MM.1S (cell line): ENCODE data around the gene ANKS3.

Experiments
- DNase-seq: peaks from one replicate; pipeline ENCODE4 v3.0.0-alpha.2; 2015
- H2AFZ ChIP-seq: fragments of 300-600 bp; sonication (generic); 2 replicates; pipeline ENCODE4 v1.6.0; 2016; ENCODE audit warnings: antibody characterized with exemption, low read length
- H3F3A ChIP-seq: fragments of 300-600 bp; sonication (generic); 2 replicates; pipeline ENCODE4 v1.6.1; 2016; ENCODE audit warnings: mild to moderate bottlenecking, antibody characterized with exemption, low read length, moderate library complexity, mixed read lengths; ENCODE audit not compliant: insufficient read depth
- H3K27ac ChIP-seq: fragments of 300-600 bp; sonication (generic); 2 replicates; pipeline ENCODE4 v1.5.1; 2016; ENCODE audit warnings: mild to moderate bottlenecking, low read length
- H3K27me3 ChIP-seq: fragments of 300-600 bp; sonication (generic); replicated peaks from 2 replicates; pipeline ENCODE4 v1.6.0; 2016; ENCODE audit warnings: low read length; ENCODE audit not compliant: insufficient read depth
- H3K36me3 ChIP-seq: fragments of 300-600 bp; sonication (generic); replicated peaks from 2 replicates; pipeline ENCODE4 v1.6.1; 2016; ENCODE audit warnings: mild to moderate bottlenecking, low read length, mixed read lengths; ENCODE audit not compliant: insufficient read depth
- H3K4me1 ChIP-seq: fragments of 300-600 bp; sonication (generic); 2 replicates; pipeline ENCODE4 v1.6.1; 2016; ENCODE audit warnings: low read length, mixed read lengths
- H3K4me2 ChIP-seq: fragments of 300-600 bp; sonication (generic); 2 replicates; pipeline ENCODE4 v1.6.0; 2016; ENCODE audit warnings: low read depth, low read length
- H3K4me3 ChIP-seq: fragments of 300-600 bp; sonication (generic); 2 replicates; pipeline ENCODE4 v1.5.1; 2016; ENCODE audit warnings: low read length, mixed read lengths
- H3K79me2 ChIP-seq: fragments of 300-600 bp; sonication (generic); 2 replicates; pipeline ENCODE4 v1.6.1; 2016; ENCODE audit warnings: mixed run types, low read length, mixed read lengths
- H3K9ac ChIP-seq: fragments of 300-600 bp; sonication (generic); 2 replicates; pipeline ENCODE4 v1.6.1; 2016; ENCODE audit warnings: low read length, mixed read lengths
- H3K9me2 ChIP-seq: fragments of 300-600 bp; sonication (generic); replicated peaks from 2 replicates; pipeline ENCODE4 v1.6.1; 2016; ENCODE audit warnings: mild to moderate bottlenecking, low read length, mixed read lengths; ENCODE audit not compliant: insufficient read depth
- H3K9me3 ChIP-seq: fragments of 300-600 bp; sonication (generic); replicated peaks from 2 replicates; pipeline ENCODE4 v1.6.1; 2016; ENCODE audit warnings: mild to moderate bottlenecking, low read length, mixed read lengths; ENCODE audit not compliant: insufficient read depth
- H4K20me1 ChIP-seq: fragments of 300-600 bp; sonication (generic); 2 replicates; pipeline ENCODE4 v1.6.1; 2016; ENCODE audit warnings: mild to moderate bottlenecking, low read length, moderate library complexity, mixed read lengths; ENCODE audit not compliant: insufficient read depth
- CTCF ChIP-seq: fragments of 300-600 bp; sonication (generic); IDR thresholded peaks from 2 replicates; pipeline ENCODE4 v1.5.1; 2016; ENCODE audit warnings: antibody characterized with exemption, low read length, mixed read lengths
- EZH2 ChIP-seq: fragments of 300-600 bp; sonication (generic); optimal IDR thresholded peaks from 2 replicates; pipeline ENCODE3; 2017; ENCODE audit warnings: low read depth, mild to moderate bottlenecking, antibody characterized with exemption, low read length, mixed read lengths
- EZH2phosphoT487 ChIP-seq: fragments of 300-600 bp; sonication (generic); IDR thresholded peaks from 2 replicates; pipeline ENCODE4 v1.6.1; 2018; ENCODE audit warnings: antibody characterized with exemption, low read length

The ANKS3 gene

GRCh38 chr16:4706871-4707270 is 27.2 kb downstream of the ANKS3 start:
- H3K36me3 ChIP-seq, result no peaks in the 10 kb centered on the region
- H3K9me2 ChIP-seq, result no peaks in the 10 kb centered on the region
- H3K4me2 ChIP-seq, result no peak overlapping the region
- H3K79me2 ChIP-seq, result no peaks in the 10 kb centered on the region
- H3K9me3 ChIP-seq, result no peaks in the 10 kb centered on the region
- no peak overlapping the region for H3K27ac ChIP-seq
- no peaks in the 10 kb centered on the region for H3F3A ChIP-seq
- no peak for DNase-seq
- TF ChIP-seq EZH2phosphoT487, result no peak
- TF ChIP-seq EZH2, result no peak
- TF ChIP-seq CTCF, result no peak
- no peaks in the 10 kb centered on the region for H4K20me1 ChIP-seq
- H2AFZ ChIP-seq, result no peak overlapping the region
- no peaks in the 10 kb centered on the region for H3K27me3 ChIP-seq
- H3K4me3 ChIP-seq, result no peak overlapping the region
- H3K4me1 ChIP-seq, result no peaks in the 10 kb centered on the region
- H3K9ac ChIP-seq, result no peak overlapping the region

GRCh38 chr16:4704913-4705312 is 29.2 kb downstream of the ANKS3 start:
- Histone ChIP-seq H3K36me3 (no peaks in the 10 kb centered on the region), H3K9me2 (no peaks in the 10 kb centered on the region), H4K20me1 (no peaks in the 10 kb centered on the region), H2AFZ (no peak overlapping the region), H3F3A (no peaks in the 10 kb centered on the region), H3K27ac (no peak overlapping the region), H3K4me1 (no peaks in the 10 kb centered on the region), H3K9me3 (no peaks in the 10 kb centered on the region), H3K4me2 (no peak overlapping the region), H3K9ac (no peak overlapping the region), H3K79me2 (no peaks in the 10 kb centered on the region), H3K4me3 (no peak overlapping the region), H3K27me3 (no peaks in the 10 kb centered on the region)
- TF ChIP-seq EZH2phosphoT487, result no peak
- TF ChIP-seq EZH2, result no peak
- TF ChIP-seq CTCF, result no peak
- no peak for DNase-seq

GRCh38 chr16:4704491-4704890 is 29.6 kb downstream of the ANKS3 start:
- H3F3A ChIP-seq, result no peaks in the 10 kb centered on the region
- H2AFZ ChIP-seq, result no peak overlapping the region
- H3K36me3 ChIP-seq, result no peaks in the 10 kb centered on the region
- no peak overlapping the region for H3K27ac ChIP-seq
- no peaks in the 10 kb centered on the region for H3K4me1 ChIP-seq
- no peaks in the 10 kb centered on the region for H3K9me2 ChIP-seq
- H3K79me2 ChIP-seq, result no peaks in the 10 kb centered on the region
- TF ChIP-seq CTCF (no peak), EZH2 (no peak), EZH2phosphoT487 (no peak)
- no peak overlapping the region for H3K9ac ChIP-seq
- H3K4me2 ChIP-seq, result no peak overlapping the region
- H3K27me3 ChIP-seq, result no peaks in the 10 kb centered on the region
- no peak for DNase-seq
- no peaks in the 10 kb centered on the region for H3K9me3 ChIP-seq
- H4K20me1 ChIP-seq, result no peaks in the 10 kb centered on the region
- no peak overlapping the region for H3K4me3 ChIP-seq
